IPS DF 4.7 (cell line): ENCODE data around the gene EFCAB9.
"Not testable (repeated sequence)": the region's sequence is repeated elsewhere in the genome, so short reads cannot be mapped to it uniquely, and the experiment has no call there.

Source experiments
- DNase-seq: peaks from one replicate; pipeline ENCODE4 v3.0.0-alpha.2; 2013; ENCODE audit warnings: low spot score; ENCODE audit errors: extremely low read depth

The EFCAB9 gene

DNA sequence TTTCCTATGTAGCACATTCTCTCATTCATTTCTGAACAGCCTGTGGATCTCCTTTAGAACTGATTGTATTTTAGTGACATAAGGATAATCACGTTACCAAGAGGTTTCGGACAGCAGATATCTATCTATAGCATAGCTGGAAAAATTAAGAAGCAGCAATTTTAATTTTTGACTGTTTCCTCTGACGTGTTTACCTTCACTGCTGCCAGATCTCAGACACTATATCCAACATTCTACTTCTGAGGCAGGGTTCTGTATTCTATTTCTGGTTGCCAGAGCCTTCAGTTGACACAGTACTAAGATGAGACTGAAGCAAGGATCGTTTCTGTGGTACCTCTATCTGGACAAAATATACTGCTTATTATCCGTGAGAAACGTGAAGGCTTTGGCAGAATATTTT, at the start of gene EFCAB9:
Gene EFCAB9, plus strand, starts transcription at position 301 of the 400 bp plus-strand sequence. Its CDS starts 1 bp downstream, at position 302.
- DNase-seq, result no peak

DNA sequence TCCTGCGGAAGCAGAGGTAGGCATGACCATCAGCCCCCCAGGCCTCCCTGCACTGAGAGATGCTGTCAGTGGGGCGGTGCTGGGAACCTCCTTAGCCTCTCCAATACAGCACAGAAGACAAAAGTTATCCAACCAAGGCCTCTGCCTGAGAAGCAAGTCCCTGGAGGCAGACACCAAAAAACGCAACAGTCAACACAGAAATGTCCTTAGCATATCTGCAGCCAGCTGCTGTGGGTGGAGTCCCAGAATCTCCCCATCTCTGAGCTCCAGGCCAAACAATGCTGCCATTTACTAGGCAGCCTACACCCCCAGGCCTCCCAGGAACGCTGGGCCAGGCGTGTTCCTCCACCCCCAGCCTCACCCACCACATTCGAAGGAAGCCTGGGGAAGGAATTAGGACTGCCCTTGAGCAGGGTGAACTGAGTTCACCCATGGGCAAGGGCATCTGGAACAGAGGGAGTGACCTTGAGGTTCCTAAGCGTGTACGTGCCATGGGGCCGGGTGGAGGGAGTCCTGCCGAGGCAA, 49.6 kb upstream of the EFCAB9 start:
- no peak for DNase-seq

- no peak for DNase-seq
These were observed 48.8 kb upstream of the EFCAB9 start for GRCh38 chr5:172144931-172145869.

GRCh38 chr5:172145870-172146747, 47.9 kb upstream of the EFCAB9 start:
- DNase-seq, result no peak

GRCh38 chr5:172146748-172147092, 47.3 kb upstream of the EFCAB9 start:
- no peak for DNase-seq

GRCh38 chr5:172147857-172148256, 46.1 kb upstream of the EFCAB9 start:
- no peak for DNase-seq

DNA sequence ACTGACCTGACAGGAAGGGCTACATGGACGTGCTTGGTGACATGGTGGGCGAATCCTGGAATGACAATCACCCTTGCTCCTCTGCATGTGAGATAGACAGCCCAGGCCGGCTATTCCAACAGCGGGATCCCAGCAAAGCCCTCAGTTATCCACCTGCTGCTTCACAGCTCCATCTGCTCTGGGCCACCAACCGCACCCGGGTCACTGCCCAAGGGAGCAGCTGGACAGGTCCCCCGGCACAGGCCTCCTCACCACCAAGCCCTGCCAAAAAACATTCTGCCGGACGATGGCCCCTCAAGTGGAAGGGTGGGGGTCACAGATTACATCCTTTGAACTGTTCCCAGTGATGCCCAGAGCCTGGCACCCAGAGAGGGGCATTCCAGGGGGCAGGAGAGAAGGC, 45.6 kb upstream of the EFCAB9 start:
- DNase-seq, result no peak

DNA sequence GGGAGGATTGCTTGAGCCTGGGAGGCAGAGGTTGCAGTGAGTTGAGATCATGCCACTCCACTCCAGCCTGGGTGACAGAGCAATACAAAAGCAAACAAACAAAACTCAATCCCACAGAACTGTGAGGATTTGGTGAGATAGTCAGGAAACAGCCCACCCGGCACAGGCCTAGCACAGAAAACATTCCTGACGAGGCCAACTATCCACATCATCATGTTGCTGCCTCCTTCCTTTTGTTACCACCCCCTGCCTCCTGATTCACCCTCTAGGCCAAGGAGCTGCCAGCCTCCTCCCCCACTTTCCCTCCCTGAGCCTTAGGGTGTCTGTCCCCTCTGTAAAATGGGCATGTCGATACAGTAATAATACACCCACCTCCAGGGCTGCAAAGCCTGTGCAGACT, 44.9 kb upstream of the EFCAB9 start:
- no peak for DNase-seq

DNA sequence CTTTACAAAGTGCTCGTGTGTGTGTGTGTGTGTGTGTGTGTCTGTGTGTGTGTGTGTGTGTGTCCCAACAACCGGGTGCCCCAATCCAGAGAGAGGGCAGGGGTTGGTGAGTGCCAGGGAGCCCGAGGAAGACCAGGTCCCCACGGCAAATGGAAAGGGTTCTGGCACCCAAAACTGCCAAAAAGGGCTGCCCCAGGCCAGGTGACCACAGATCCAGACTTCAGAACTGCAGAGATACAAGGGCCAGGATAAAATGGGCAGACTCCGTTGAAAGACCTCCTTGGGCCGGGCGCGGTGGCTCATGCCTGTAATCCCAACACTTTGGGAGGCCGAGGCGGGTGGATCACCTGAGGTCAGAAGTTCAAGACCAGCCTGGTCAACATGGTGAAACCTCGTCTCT, 44.5 kb upstream of the EFCAB9 start:
- not testable (repeated sequence) for DNase-seq

DNA sequence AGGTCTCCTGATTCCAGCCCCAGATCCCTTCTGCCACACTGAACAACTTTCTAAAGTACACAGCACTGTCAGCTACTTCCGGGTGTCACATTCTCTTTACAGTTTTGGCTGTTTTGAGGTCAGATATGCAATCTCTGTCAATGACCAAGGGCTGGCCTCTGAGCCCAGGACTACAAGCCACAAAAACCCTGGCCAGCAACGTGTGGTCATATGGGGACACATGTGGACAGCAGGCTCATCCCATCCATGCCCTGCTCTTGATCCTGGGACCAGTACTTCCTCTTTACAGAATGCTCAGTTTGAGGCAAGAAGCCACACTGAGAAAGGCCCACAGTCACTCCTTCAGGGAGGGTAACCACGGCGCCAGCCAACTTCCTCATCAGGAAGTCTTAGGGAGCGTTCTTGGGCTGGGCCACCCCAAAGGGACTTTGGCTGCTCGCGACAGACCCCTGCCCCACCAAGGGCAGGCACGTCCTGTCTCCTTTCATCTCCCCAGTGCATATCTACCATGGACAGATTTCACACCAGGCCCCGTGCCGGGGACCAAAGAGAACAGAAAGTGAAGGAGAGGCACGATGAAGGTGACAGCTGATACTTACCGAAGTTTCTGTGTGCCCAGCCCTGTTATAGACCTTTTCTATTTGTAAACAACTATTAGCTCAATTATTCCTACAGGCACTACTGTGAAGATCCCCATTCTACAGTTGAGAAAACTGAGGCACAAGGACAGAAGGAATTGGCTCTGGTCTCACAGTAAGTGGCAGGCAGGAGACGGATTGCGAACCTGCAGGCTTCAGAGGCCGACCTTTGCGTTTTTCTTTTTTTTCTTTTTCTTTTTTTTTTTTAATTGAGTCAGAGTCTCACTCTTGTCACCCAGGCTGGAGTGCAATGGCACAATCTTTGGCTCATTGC, 43.2 kb upstream of the EFCAB9 start:
- DNase-seq, result no peak

GRCh38 chr5:172151661-172152210, 42.2 kb upstream of the EFCAB9 start:
- no peak for DNase-seq

- DNase-seq, result no peak
These were observed 40.3 kb upstream of the EFCAB9 start for GRCh38 chr5:172153695-172154094.

GRCh38 chr5:172155101-172155500, 38.9 kb upstream of the EFCAB9 start:
- DNase-seq, result not testable (repeated sequence)

DNA sequence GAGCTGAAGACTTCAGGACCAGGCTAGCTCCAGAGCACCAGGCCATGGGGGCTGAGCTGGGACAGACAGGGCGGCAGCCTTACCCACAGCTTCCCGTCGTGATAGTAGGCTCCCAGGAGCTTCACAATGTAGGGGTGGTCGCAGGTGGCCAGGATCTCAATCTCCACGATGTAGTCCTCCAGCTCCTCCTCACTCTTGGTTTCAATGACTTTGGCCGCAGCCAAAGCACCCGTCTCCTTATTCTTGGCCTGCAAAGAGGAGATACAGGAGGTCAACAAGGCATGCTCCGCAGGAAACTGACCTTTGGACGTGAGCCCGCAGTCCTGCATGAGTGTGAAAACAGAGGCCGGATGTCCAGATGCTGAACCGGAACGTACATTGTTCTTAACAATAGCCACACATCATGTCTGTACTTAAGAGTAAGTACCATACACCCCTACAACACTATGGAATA, 37.4 kb upstream of the EFCAB9 start:
- DNase-seq, result no peak

DNA sequence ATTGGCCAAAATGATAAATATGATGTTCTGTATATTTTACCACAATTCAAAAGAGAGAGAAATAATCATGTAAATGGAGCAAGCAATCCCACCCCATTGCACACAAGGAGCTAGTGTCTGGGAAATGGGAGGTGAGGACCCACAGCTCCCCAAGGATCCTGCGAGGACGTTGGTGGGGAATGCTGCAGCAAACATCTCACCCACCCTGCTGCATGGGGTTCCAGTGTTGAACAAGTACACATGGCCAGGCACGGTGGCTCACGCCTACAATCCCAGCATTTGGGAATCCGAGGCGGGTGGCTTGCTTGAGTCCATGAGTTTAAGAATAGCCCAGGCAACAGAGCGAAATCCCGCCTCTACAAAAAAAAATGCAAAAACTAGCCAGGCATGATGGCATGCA, 35.0 kb upstream of the EFCAB9 start:
- no peak for DNase-seq

- DNase-seq, result no peak
These were observed 33.5 kb upstream of the EFCAB9 start for GRCh38 chr5:172160506-172160905.

- DNase-seq, result no peak
These were observed 31.5 kb upstream of the EFCAB9 start for GRCh38 chr5:172162323-172162986.

DNA sequence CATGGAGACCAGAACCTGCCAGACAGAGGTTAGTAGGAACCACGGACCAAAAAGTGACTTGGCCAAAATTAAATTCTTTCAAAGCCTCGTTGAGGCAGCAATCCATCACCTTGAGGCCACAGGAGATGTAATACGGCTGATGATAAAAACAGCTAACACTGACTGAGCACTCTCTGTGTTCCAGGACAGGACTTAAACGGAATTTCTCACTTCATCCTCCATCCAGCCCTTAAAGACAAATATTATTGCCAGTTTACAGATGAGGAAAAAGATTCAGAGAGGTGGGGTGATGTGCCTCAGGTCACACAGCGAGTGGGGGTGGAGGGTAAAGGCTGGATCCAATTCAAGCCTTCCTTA, 31.0 kb upstream of the EFCAB9 start:
- DNase-seq, result no peak

DNA sequence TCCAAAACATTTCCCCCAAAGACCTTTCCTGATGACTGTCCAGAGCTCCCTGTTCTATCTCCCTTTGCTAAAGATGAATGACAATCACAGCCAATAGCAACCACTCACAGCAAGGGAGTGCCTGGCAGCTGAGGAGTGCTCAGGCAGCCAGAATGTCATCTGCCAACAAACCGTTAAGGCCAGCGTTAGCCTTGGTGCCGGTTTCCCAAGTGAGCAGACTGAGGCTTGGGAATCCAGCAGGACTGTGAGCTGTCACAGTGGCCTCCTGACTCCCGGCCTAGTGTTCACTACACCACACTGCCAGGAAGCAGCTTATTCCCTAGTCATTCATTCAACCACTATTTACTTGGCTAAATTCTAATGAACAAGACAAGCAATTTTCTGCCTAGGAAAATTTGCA, 30.6 kb upstream of the EFCAB9 start:
- DNase-seq, result no peak

DNA sequence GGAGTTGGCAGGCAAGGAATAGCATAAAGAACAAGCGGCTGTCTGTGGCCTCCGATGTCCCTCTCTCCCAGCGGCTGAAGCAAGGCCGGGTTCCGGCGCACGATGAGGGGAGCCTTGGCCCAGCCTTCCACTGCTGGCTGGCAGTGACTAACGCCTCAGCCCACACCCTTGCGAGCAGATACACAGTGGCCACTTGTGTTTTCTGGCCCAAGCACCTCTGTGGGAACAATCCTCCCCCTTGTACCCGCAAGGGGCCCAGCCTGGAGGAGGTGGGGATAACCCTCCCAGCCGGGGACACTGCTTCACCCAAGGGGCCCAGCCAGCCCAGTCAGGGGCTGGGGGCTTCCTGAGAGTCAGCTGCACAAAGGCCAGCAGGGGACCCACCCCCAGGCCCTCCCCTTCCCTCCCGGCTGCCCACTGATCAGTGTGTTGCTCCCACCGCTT, 29.2 kb upstream of the EFCAB9 start:
- no peak for DNase-seq
